ENCODE measurements around the gene HDAC4.

The HDAC4 gene

DNA sequence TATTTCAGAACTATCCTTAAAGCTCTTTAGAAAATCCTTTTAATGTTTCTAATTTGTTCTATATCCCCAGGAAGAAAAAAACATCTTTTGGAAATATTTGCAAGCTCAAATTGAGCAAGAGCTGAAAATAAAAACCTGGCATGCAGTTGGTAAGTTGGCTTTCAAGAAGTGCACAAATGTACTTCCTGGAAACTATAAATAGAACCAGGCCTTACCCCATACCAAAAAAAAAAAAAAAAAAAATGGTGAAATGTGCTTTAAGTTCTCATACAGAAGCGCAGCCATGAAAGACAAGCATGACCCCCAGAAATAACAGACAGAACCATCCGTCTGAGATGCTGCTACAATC, 178.5 kb downstream of the HDAC4 start:
- no peaks in the 10 kb centered on the region for H3K27me3 ChIP-seq (replicated peaks; ENCODE audit: insufficient read depth, low read length)
- H3K36me3 ChIP-seq (replicated peaks; ENCODE audit: insufficient read depth, low read length) = no peaks in the 10 kb centered on the region
- peaks cover 21% of the 10 kb centered on the region for H3K4me1 ChIP-seq (ENCODE audit: low read length)
- H2AFZ ChIP-seq (ENCODE audit: low read length) = no peak overlapping the region
- peak overlapping the region; percentile 46 for H3K4me3 ChIP-seq (ENCODE audit: low read length)
- TF ChIP-seq EZH2 (optimal IDR thresholded peaks at IDR 0.05; ENCODE audit: low read depth, low read length) (no peak), EZH2phosphoT487 (IDR thresholded peaks at IDR 0.05; ENCODE audit: low read length) (no peak)
- TF ChIP-seq, protein P1, sequence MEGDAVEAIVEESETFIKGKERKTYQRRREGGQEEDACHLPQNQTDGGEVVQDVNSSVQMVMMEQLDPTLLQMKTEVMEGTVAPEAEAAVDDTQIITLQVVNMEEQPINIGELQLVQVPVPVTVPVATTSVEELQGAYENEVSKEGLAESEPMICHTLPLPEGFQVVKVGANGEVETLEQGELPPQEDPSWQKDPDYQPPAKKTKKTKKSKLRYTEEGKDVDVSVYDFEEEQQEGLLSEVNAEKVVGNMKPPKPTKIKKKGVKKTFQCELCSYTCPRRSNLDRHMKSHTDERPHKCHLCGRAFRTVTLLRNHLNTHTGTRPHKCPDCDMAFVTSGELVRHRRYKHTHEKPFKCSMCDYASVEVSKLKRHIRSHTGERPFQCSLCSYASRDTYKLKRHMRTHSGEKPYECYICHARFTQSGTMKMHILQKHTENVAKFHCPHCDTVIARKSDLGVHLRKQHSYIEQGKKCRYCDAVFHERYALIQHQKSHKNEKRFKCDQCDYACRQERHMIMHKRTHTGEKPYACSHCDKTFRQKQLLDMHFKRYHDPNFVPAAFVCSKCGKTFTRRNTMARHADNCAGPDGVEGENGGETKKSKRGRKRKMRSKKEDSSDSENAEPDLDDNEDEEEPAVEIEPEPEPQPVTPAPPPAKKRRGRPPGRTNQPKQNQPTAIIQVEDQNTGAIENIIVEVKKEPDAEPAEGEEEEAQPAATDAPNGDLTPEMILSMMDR (IDR thresholded peaks at IDR 0.05; ENCODE audit: low read length) = no peak
- peak overlapping the region; percentile 26; the same call in 1 of the 2 replicates for H3K9ac ChIP-seq (ENCODE audit: low read length)
- H3F3A ChIP-seq (ENCODE audit: insufficient read depth, low read length) = no peaks in the 10 kb centered on the region
- no peaks in the 10 kb centered on the region for H4K20me1 ChIP-seq (ENCODE audit: insufficient read depth, low read length)
- H3K9me3 ChIP-seq (replicated peaks; ENCODE audit: insufficient read depth, low read length) = no peaks in the 10 kb centered on the region
- H3K9me2 ChIP-seq (replicated peaks; ENCODE audit: insufficient read depth, low read length) = no peaks in the 10 kb centered on the region
- peak; percentile 62 for DNase-seq
- H3K27ac ChIP-seq (ENCODE audit: low read length) = peak overlapping the region; percentile 62; the same call in 1 of the 2 replicates
- peaks cover 81% of the 10 kb centered on the region for H3K79me2 ChIP-seq (ENCODE audit: low read length)
- H3K4me2 ChIP-seq (ENCODE audit: low read depth, low read length) = peak overlapping the region; percentile 75

DNA sequence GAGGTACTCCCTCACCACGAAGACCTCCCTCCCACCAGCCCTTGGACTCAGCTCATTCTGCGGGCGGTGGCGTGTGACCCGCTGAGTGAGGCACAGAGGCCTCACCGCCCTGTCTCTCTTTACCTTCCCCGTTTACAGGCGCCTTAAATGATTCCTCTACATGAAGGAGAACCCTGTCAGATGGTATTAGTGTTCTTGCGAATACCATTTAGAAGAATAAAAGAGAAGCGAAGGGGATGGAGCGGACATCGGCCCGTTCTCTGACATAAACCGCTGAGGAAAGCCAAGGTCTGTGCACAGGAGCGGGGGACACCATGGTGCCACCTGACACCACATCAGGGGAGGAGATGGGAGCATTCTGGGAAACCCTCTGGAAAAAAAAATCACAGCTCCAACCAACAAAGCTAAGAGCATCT, 179.8 kb downstream of the HDAC4 start:
- H3K27me3 ChIP-seq (replicated peaks; ENCODE audit: insufficient read depth, low read length) = no peaks in the 10 kb centered on the region
- H3K27ac ChIP-seq (ENCODE audit: low read length) = no peak overlapping the region
- H3K9ac ChIP-seq (ENCODE audit: low read length) = no peak overlapping the region
- no peak overlapping the region for H3K4me2 ChIP-seq (ENCODE audit: low read depth, low read length)
- DNase-seq = no peak
- no peak overlapping the region for H2AFZ ChIP-seq (ENCODE audit: low read length)
- no peak for TF ChIP-seq EZH2 (optimal IDR thresholded peaks at IDR 0.05; ENCODE audit: low read depth, low read length)
- no peak for TF ChIP-seq EZH2phosphoT487 (IDR thresholded peaks at IDR 0.05; ENCODE audit: low read length)
- TF ChIP-seq, protein P1 (IDR thresholded peaks at IDR 0.05; ENCODE audit: low read length) = no peak
- H3K36me3 ChIP-seq (replicated peaks; ENCODE audit: insufficient read depth, low read length) = no peaks in the 10 kb centered on the region
- no peaks in the 10 kb centered on the region for H3K9me2 ChIP-seq (replicated peaks; ENCODE audit: insufficient read depth, low read length)
- peaks cover 83% of the 10 kb centered on the region for H3K79me2 ChIP-seq (ENCODE audit: low read length)
- H4K20me1 ChIP-seq (ENCODE audit: insufficient read depth, low read length) = no peaks in the 10 kb centered on the region
- peaks cover 21% of the 10 kb centered on the region for H3K4me1 ChIP-seq (ENCODE audit: low read length)
- H3K4me3 ChIP-seq (ENCODE audit: low read length) = no peak overlapping the region
- no peaks in the 10 kb centered on the region for H3K9me3 ChIP-seq (replicated peaks; ENCODE audit: insufficient read depth, low read length)
- H3F3A ChIP-seq (ENCODE audit: insufficient read depth, low read length) = no peaks in the 10 kb centered on the region

DNA sequence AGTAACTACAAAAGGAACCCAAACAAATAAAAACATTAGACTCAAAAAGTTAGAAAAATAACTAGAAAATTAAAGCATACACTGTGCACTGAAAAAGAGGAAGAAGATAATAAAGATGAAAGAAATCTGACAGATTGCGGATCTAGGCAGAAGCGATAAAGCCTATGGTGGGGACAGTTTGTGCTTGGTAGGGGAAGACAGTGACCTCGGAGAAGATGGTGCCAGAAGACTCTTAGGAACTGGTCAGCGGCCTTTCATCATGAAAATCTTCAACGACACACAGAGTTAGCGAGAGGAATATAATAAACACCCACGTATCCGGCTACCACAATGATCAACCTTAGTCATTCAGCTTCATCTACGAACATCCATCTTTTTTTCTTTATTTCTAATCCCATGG, 180.5 kb downstream of the HDAC4 start:
- Histone ChIP-seq H3K79me2 (ENCODE audit: low read length) (peaks cover 82% of the 10 kb centered on the region), H4K20me1 (ENCODE audit: insufficient read depth, low read length) (no peaks in the 10 kb centered on the region), H2AFZ (ENCODE audit: low read length) (no peak overlapping the region), H3K9me3 (replicated peaks; ENCODE audit: insufficient read depth, low read length) (no peaks in the 10 kb centered on the region), H3K27me3 (replicated peaks; ENCODE audit: insufficient read depth, low read length) (no peaks in the 10 kb centered on the region), H3K4me2 (ENCODE audit: low read depth, low read length) (no peak overlapping the region), H3K27ac (ENCODE audit: low read length) (no peak overlapping the region), H3K36me3 (replicated peaks; ENCODE audit: insufficient read depth, low read length) (no peaks in the 10 kb centered on the region), H3K9me2 (replicated peaks; ENCODE audit: insufficient read depth, low read length) (no peaks in the 10 kb centered on the region), H3K4me1 (ENCODE audit: low read length) (peaks cover 21% of the 10 kb centered on the region), H3F3A (ENCODE audit: insufficient read depth, low read length) (no peaks in the 10 kb centered on the region), H3K9ac (ENCODE audit: low read length) (no peak overlapping the region), H3K4me3 (ENCODE audit: low read length) (no peak overlapping the region)
- TF ChIP-seq EZH2phosphoT487 (IDR thresholded peaks at IDR 0.05; ENCODE audit: low read length) = no peak
- TF ChIP-seq EZH2 (optimal IDR thresholded peaks at IDR 0.05; ENCODE audit: low read depth, low read length) = no peak
- TF ChIP-seq, protein P1 (IDR thresholded peaks at IDR 0.05; ENCODE audit: low read length) = no peak
- no peak for DNase-seq
